Esophagus squamous epithelium (tissue), 4 donors: ENCODE data around the gene AQP12B.

ENCODE experiments used
- POLR2A ChIP-seq, 4 donors: fragments of 450-650 bp; IDR thresholded peaks; one replicate each; pipeline ENCODE4 v1.6.1; 2017; ENCODE audit warnings: antibody characterized with exemption in 4 of 4, mild to moderate bottlenecking in 4 of 4, moderate library complexity in 3 of 4
- TF ChIP-seq, protein P1 (sequence below), 6 experiments: fragments of 450-650 bp in 4 of 6; fragments of 200-600 bp in 2 of 6; sonication (generic) in 2 of 6; IDR thresholded peaks; one replicate each; pipeline ENCODE4 v1.5.1; 2016 to 2019; ENCODE audit warnings: antibody characterized with exemption in 6 of 6, mild to moderate bottlenecking in 4 of 6, moderate library complexity in 4 of 6

DNA sequence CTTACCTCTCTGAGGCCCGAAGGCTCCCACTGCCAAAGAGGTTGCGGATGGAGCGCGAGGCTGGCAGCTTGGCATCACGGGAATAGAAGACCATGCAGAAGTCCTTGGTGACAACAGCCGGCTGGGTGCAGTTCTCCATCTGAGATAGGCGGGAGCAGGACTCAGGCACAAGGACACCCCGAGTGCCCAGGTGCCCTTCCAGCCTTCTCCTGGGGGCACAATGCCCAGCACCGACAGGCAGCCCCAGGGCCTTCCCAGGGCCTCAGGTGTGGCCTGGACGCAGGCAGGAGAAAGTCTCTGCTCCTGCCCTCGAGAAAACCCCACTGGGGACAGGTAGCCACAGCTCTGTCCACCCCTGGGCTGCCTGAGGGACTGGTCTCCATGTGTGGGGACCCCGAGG lies 42.6 kb upstream of the AQP12B start:
- TF ChIP-seq, protein P1, sequence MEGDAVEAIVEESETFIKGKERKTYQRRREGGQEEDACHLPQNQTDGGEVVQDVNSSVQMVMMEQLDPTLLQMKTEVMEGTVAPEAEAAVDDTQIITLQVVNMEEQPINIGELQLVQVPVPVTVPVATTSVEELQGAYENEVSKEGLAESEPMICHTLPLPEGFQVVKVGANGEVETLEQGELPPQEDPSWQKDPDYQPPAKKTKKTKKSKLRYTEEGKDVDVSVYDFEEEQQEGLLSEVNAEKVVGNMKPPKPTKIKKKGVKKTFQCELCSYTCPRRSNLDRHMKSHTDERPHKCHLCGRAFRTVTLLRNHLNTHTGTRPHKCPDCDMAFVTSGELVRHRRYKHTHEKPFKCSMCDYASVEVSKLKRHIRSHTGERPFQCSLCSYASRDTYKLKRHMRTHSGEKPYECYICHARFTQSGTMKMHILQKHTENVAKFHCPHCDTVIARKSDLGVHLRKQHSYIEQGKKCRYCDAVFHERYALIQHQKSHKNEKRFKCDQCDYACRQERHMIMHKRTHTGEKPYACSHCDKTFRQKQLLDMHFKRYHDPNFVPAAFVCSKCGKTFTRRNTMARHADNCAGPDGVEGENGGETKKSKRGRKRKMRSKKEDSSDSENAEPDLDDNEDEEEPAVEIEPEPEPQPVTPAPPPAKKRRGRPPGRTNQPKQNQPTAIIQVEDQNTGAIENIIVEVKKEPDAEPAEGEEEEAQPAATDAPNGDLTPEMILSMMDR (IDR thresholded peaks at IDR 0.05), result no peak
- TF ChIP-seq POLR2A (IDR thresholded peaks at IDR 0.05), result no peak
